Measurements from ENCODE around the gene DLG2.

DNA sequence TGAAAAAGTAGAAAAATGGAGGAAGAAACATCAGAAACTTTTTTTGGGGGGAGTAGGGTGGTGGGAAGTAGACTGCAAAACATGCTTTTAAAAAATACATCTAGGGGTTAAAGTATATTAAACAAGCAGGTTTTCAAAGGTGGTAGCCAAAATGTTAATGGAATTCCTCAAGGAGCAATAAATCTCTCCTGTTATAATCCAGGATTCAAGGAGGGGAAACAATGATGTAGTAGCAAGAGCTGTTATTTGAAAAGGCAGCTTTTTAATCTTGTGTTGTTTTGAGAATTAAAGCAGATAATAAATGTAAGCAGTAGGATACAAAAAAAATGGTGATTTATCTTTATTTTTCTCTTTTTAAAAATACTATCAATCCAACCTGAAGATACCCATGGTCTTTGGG, 1604.4 kb downstream of the DLG2 start:
- TF ChIP-seq CTCF (IDR thresholded peaks at IDR 0.05; ENCODE audit: low read length) (no peak), EZH2 (IDR thresholded peaks at IDR 0.05; ENCODE audit: borderline replicate concordance, low read length) (no peak)

Measured in OCI-LY1 (cell line).